Measurements from ENCODE around the gene FYN.

FYN gene

DNA sequence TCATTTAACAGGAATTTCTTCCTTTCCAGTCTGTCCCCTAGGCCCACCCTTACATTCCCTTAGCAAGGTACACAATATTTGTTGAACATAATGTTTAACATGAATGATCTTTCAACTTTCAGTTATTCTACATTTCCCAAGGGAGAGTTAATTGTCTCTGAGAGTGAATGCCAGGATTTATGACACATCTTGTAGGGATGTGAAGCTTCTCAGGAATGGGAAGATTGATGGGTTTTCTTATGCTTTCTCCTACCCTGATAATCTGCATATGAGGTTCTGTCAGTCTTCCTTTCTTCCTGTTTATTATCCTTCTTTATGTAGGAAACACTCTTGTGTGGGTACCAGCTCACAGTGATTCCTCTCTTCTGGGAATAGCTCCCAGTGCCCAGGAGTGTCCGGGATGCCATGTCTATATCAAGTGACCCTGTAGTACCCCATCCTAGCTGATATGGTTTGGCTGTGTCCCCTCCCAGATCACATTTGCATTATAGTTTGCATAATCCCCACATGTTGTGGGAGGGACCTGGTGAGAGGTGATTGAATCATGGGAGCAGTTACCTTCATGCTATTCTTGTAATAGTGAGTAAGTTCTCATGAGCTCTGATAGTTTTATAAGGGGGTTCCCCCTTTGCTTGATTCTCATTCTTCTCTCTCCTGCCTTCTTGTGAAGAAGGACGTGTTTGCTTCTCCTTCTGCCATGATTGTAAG, 7.1 kb upstream of the FYN start:
- DNase-seq = no peak

DNA sequence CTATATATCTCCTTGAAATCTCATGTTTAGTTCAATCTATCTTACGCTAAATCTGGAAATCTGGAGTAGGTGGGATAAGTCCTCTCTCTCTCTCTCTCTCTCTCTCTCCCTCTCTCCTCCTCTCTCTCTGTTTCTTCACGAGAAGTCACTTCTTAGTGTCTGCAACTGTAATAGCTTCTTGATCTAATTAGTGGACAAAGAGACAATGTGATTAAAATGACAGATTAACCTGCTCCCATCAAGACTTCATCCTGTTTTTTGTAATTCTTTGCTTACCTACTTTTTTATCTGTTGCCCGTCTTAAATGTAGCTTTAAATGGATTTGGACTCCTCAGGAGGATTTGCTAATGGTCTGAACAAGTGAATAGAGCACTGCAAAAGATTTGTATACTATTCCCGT, 2.5 kb upstream of the FYN start:
- no peak for DNase-seq

GRCh38 chr6:111874025-111874415, 768 bp upstream of the FYN start:
- peak; percentile 74 for DNase-seq

- peak; percentile 74 for DNase-seq
These were observed 663 bp downstream of the FYN start for GRCh38 chr6:111872401-111873177.

DNA sequence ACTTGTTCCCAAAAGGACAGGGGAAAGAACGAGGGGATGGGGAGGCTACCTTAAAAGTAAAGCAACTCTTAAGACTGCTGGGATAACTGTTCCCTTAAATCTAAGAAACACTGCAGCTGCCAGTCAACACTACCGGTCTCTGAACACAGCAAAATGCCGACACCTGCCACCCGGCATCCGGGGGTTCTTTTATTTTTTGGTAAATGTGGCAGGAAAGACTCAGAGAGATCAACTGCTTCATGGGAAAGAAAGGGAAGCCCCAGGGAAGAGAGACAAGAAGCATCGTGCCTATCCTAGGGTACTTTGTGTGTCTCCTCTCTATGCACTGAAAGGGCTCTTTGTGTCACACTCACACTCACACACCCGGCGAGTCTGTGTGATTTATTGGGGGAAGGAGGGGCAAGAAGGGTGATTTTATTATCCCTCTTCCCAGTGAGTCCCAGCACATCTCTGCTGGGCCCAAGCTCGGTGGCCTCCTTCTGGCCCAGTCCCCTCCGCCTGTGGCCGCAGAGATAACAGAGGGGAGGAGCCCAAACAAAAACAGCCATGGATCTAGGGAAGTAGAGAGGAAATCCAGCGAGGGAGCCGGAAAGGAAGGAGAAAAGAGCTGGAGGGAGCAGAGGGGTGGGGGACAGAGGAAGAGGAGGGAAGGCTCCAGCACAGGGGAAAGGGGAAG, 1.4 kb downstream of the FYN start:
- DNase-seq = peak; percentile 39

GRCh38 chr6:111871207-111871606, 2.0 kb downstream of the FYN start:
- DNase-seq = peak; percentile 16

GRCh38 chr6:111870742-111871064, 2.5 kb downstream of the FYN start:
- DNase-seq = no peak

DNA sequence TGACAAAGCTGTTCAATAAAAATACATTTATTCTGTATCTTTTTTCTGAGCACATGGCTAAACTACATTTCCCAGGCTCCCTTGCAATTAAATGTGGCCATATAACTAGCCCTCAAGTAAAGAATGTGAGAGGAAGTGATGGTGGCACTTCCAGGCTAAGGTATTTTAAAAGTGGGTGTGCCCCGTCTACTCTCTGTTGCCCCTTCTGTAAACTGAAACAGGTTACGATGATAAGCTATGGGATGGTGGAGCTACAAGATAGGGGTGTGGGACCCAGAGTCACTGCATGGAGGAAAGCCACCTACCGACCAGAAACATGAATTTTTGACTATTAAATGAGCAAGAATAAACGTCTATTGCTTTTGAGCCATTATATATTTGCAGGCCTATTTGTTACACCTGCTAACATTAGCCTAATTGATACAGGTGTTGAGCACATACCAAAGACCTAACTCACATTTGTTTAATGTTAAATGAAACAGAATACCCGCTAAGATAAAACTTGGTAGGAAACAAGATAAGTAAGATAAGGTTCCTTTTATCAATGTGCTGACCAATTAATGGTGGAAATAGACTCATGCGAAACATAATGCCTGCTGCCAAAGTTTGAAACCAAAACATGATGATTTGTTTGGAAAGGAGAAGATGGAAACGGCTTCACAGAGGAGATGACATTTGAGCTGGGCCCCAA, 3.1 kb downstream of the FYN start:
- DNase-seq = no peak

DNA sequence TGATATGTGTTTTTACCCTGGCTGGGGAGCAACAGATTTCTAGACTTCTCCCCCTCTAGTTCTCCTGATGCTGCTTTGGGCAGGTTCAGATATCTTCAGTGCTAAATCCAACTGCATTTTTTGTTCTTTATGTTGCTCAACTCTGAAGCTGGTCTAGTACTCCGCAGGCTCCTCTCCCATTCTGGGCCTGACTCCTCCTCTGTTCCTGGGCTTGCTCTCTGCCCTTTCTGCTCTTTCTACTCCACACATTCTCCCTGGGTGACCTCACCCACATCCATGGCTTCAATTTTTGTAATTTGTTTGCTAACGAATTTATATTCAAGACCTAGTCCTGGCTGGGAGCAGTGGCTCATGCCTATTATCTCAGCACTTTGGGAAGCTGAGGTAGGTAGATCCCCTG, 6.4 kb downstream of the FYN start:
- no peak for DNase-seq

DNA sequence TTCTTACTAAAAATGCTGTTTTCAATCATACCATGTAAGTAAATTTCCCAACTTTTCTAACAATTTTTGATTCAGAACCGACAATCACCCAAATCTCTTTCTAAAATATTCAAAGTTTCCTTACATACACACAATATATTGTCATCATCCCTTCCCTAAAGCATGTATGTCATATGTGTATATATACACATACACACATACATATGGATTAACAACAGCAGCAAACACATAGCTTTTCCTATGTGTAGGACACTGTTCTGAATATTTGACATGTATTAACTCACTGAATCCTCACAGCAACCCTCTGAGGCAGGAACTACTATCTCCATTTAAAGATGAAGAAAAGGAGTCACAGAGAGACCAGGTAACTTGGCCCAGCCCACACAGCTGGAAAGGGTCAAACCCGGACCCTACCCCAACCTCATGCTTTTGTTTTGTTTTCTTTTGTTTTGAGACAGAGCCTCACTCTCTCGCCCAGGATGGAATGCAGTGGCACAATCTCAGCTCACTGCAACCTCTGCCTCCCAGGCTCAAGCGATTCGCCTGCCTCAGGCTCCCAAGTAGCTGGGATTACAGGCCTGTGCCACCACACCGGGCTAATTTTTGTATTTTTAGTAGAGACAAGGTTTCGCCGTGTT, 7.2 kb downstream of the FYN start:
- DNase-seq = no peak

GRCh38 chr6:111865049-111865585, 8.1 kb downstream of the FYN start:
- DNase-seq = no peak

DNA sequence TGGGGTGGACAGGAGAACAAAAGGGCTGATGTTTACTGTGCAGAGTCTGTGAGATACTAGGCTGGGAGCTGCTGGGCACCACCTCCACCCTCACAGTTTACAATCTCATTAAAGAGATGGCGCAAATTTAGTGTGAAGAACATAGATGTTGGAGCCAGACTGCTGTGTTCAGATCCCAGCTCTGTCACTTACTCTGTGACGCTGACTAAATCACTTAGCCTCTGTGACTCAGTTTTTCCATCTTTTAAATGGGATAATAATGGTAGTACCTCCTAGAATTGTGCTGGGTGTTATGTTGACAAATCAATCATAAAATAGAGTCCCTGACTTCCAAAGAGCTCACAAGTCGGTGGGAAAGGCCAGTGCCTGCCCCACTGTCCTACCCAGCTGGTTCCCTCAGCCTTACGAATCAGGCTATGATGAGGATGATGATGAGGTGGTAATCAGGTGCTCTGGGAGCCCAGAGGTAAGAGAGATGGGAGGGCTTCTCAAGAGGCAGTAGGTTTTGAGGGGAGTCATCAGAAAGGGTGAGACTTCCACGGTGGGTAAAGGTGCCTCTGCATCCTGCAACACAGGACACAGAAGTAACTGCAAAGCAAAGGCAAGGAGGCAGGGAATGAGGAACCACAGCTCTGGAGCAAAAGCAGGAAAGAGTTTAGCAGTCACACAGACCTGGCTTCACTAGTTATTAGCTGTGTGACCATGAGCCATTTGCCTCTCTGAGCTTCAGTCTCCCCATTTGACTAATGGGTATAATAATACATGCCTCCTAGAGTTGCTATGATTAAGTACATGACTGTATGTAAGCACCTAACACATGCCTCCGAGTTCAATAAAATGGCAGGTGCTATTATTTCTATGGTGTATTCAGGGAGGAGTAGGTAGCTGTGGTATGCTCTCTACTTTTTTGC, 8.9 kb downstream of the FYN start:
- DNase-seq = no peak

- no peak for DNase-seq
These were observed 10.5 kb downstream of the FYN start for GRCh38 chr6:111862741-111863140.

- DNase-seq = no peak
These were observed 10.9 kb downstream of the FYN start for GRCh38 chr6:111862314-111862713.

GRCh38 chr6:111861431-111861885, 11.8 kb downstream of the FYN start:
- DNase-seq = no peak

DNA sequence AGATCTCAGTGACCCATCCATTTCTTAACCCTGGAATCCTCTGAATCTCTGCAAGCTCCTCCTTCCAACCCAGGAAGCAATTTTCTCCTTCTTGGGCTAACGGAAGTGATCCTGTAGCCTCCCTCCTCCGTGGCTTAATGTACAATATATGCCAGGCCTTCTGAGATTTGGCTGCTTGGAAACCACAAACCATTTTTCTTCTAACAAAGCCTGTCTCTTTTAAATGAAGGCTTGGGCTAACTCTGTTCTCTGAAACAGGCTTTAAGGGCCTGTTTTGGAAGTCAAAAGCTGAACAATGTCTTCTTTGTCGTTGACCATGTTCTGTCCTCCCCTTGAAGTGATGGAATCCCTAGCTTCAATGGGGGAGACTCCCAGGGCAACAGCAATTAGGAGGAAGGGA, 14.9 kb downstream of the FYN start:
- DNase-seq = no peak

- no peak for DNase-seq
These were observed 15.4 kb downstream of the FYN start for GRCh38 chr6:111857674-111858337.

- no peak for DNase-seq
These were observed 17.5 kb downstream of the FYN start for GRCh38 chr6:111855753-111856152.

DNA sequence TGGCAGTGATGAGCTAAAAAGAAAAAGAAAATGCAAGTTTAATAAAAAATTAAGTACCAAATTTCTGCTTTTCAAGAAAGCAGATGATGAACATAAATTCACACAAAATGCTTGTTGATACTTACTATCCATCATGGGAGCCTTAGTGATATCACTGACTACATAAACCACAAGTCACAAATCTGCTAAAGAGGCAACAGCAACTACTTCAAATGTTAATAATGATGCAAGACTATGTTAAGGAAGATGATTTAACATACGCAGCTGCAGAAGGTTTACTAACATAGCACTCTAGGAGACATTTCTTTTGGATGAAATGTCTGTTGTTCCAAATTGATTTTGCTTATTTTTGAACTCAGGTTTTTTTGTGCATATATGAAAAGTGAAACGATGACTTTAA, 18.6 kb downstream of the FYN start:
- no peak for DNase-seq

- DNase-seq = no peak
These were observed 20.5 kb downstream of the FYN start for GRCh38 chr6:111852725-111853124.
